Activated CD4-positive, alpha-beta T cell treated with anti-CD3 and anti-CD28 coated beads, Interleukin-2, Interleukin-4, amounts not matched to agents 100 ng/mL and 50 ng/mL, durations not matched to agents 16 hours and 8 hours (primary cell): ENCODE results near the gene ZFP91.
"Not testable (repeated sequence)": the region's sequence is repeated elsewhere in the genome, so short reads cannot be mapped to it uniquely, and the experiment has no call there.

ENCODE experiments used
- DNase-seq: peaks from one replicate; pipeline ENCODE4 v3.0.0-alpha.2; 2020; ENCODE audit warnings: low spot score

ZFP91 gene

GRCh38 chr11:58578635-58579191 is at the start of gene ZFP91:
ZFP91 (plus strand) TSS chr11:58579063; CDS start chr11:58579282, 219 bp downstream.
- peak; percentile 97 for DNase-seq

GRCh38 chr11:58530236-58530635 is 48.6 kb upstream of the ZFP91 start:
- DNase-seq = no peak

- no peak for DNase-seq
Measured at GRCh38 chr11:58531865-58532341, 47.0 kb upstream of the ZFP91 start.

GRCh38 chr11:58546841-58547240 is 32.0 kb upstream of the ZFP91 start:
- no peak for DNase-seq

- DNase-seq = no peak
Measured at GRCh38 chr11:58549644-58550043, 29.2 kb upstream of the ZFP91 start.

- DNase-seq = no peak
Measured at GRCh38 chr11:58560842-58561241, 18.0 kb upstream of the ZFP91 start.

- no peak for DNase-seq
Measured at GRCh38 chr11:58561394-58562098, 17.3 kb upstream of the ZFP91 start.

GRCh38 chr11:58562375-58562800 is 16.5 kb upstream of the ZFP91 start:
- DNase-seq = no peak

GRCh38 chr11:58564231-58564630 is 14.6 kb upstream of the ZFP91 start:
- DNase-seq = no peak

GRCh38 chr11:58567889-58568512 is 10.9 kb upstream of the ZFP91 start:
- peak; percentile 69 for DNase-seq

- DNase-seq = not testable (repeated sequence)
Measured at GRCh38 chr11:58572906-58573305, 6.0 kb upstream of the ZFP91 start.

GRCh38 chr11:58573451-58574104 is 5.3 kb upstream of the ZFP91 start:
- DNase-seq = peak; percentile 86

GRCh38 chr11:58574881-58575280 is 4.0 kb upstream of the ZFP91 start:
- no peak for DNase-seq

- DNase-seq = peak; percentile 70
Measured at GRCh38 chr11:58575377-58576020, 3.4 kb upstream of the ZFP91 start, which contains the start of gene LPXN. LPXN (minus strand) TSS chr11:58575856; CDS start chr11:58575772, 84 bp downstream.

- no peak for DNase-seq
Measured at GRCh38 chr11:58576887-58577471, 1.9 kb upstream of the ZFP91 start.

GRCh38 chr11:58577555-58578135 is 1.2 kb upstream of the ZFP91 start:
- peak; percentile 84 for DNase-seq

- DNase-seq = peak; percentile 96
Measured at GRCh38 chr11:58578136-58578634, 678 bp upstream of the ZFP91 start.

- DNase-seq = peak; percentile 92
Measured at GRCh38 chr11:58579192-58580129, 598 bp downstream of the ZFP91 start.

- peak; percentile 35 for DNase-seq
Measured at GRCh38 chr11:58580311-58580710, 1.4 kb downstream of the ZFP91 start.

GRCh38 chr11:58582437-58582836 is 3.6 kb downstream of the ZFP91 start:
- no peak for DNase-seq
